Fibroblast of lung (primary cell): ENCODE data around the gene C5orf34.

ENCODE experiments used
- CTCF ChIP-seq, 2 donors: IDR thresholded peaks in 1 of 2; conservative IDR thresholded peaks in 1 of 2; 1 replicate in 1 of 2; 2 replicates in 1 of 2; pipeline ENCODE4 v1.5.1; 2011 to 2012; ENCODE audit warnings: low read length in 2 of 2, control low read depth in 1 of 2, inconsistent platforms in 1 of 2, low read depth in 1 of 2, mild to moderate bottlenecking in 1 of 2
- EZH2 ChIP-seq: IDR thresholded peaks from 2 replicates; pipeline ENCODE4 v1.5.1; 2012; ENCODE audit warnings: low read length, control low read depth, mild to moderate bottlenecking; ENCODE audit errors: missing control alignments

- TF ChIP-seq EZH2 (no peak), CTCF (conservative IDR thresholded peaks at IDR 0.05 in 1 of 2, IDR thresholded peaks at IDR 0.05 in 1 of 2; ENCODE audit: low read depth in 1 of 2, low read length in 2 of 2) (no peak)
These were observed 77.8 kb downstream of the C5orf34 start for GRCh38 chr5:43437062-43437660.
